SH-SY5Y (cell line): ENCODE data around the gene KLHL5.

ENCODE experiments used
- GATA2 ChIP-seq: IDR thresholded peaks from 2 replicates; pipeline ENCODE4 v1.6.1; 2011; ENCODE audit warnings: mild to moderate bottlenecking, low read depth, low read length
- GATA3 ChIP-seq: IDR thresholded peaks from 2 replicates; pipeline ENCODE4 v1.6.1; 2011; ENCODE audit warnings: low read depth, mild to moderate bottlenecking, low read length, moderate library complexity

- TF ChIP-seq GATA2: no peak
- TF ChIP-seq GATA3: no peak
Observed at GRCh38 chr4:39154009-39154408, 92.0 kb downstream of the KLHL5 start.
